Panc1 (cell line): ENCODE results near the gene C12orf57. TPM values are rescaled to one million over a fixed set of nuclear protein-coding genes. Genes with fewer than 3 reads are reported as not detected.

Experiments
- ATAC-seq: fragments of 200-7000 bp; cut with Tn5 transposase; 2 replicates; pipeline ENCODE4 v1.9.1; 2020; ENCODE audit warnings: mild to moderate bottlenecking, moderate library complexity
- BruUV-seq: library from RNA; stranded (reverse); fragments of 400-500 nt; replicated peaks from 2 replicates; lab custom pipeline; 2021; lab: Mats Ljungman, UMichigan
- CTCF ChIA-PET: fragments of 300-600 bp; sonication (Branson Sonifier 250); formaldehyde crosslinking; loops from one replicate; lab custom pipeline; 2022; ENCODE audit warnings: antibody characterized with exemption; lab: Charles Lee
- POLR2A ChIA-PET: fragments of 300-600 bp; sonication (Branson Sonifier 250); formaldehyde crosslinking; loops from one replicate; lab custom pipeline; 2022; ENCODE audit warnings: antibody characterized with exemption; lab: Charles Lee
- DNase-seq: peaks from one replicate; pipeline ENCODE4 v3.0.0-alpha.2; 2010; ENCODE audit warnings: low read depth, low spot score
- H3K27ac ChIP-seq: 2 replicates; pipeline ENCODE4 v1.5.1; 2011; ENCODE audit warnings: mild to moderate bottlenecking, low read length, inconsistent platforms
- H3K27me3 ChIP-seq: fragments of 200-500 bp; sonication (Bioruptor generic); 2 replicates; pipeline ENCODE4 v1.6.0; 2014; ENCODE audit warnings: low read length, inconsistent platforms; ENCODE audit not compliant: control insufficient read depth, insufficient read depth
- H3K36me3 ChIP-seq: fragments of 200-500 bp; sonication (Bioruptor generic); 2 replicates; pipeline ENCODE4 v1.5.1; 2014; ENCODE audit warnings: inconsistent platforms, mild to moderate bottlenecking, low read length, moderate library complexity; ENCODE audit not compliant: control insufficient read depth, insufficient read depth
- H3K4me1 ChIP-seq: 2 replicates; pipeline ENCODE4 v1.5.1; 2011; ENCODE audit warnings: inconsistent platforms, mild to moderate bottlenecking, low read length, moderate library complexity; ENCODE audit not compliant: control insufficient read depth, insufficient read depth
- H3K4me3 ChIP-seq, 2 experiments: 2 replicates each; pipeline ENCODE4 v1.5.1; 2011 to 2012; ENCODE audit warnings: low read depth in 2 of 2, low read length in 2 of 2, mild to moderate bottlenecking in 2 of 2, inconsistent platforms in 1 of 2, moderate library complexity in 1 of 2
- H3K9me3 ChIP-seq: fragments of 200-500 bp; sonication (Bioruptor generic); 2 replicates; pipeline ENCODE4 v1.5.1; 2014; ENCODE audit warnings: low read depth, mild to moderate bottlenecking, inconsistent platforms, low read length, moderate library complexity; ENCODE audit not compliant: control insufficient read depth, insufficient read depth
- SIN3A ChIP-seq: IDR thresholded peaks from 2 replicates; pipeline ENCODE4 v1.6.1; 2012; ENCODE audit warnings: low read depth, mild to moderate bottlenecking, low read length, moderate library complexity, borderline replicate concordance; ENCODE audit not compliant: insufficient read depth
- in situ Hi-C: cut with HindIII; loops from 2 replicates; pipeline ENCODE4 v1.10.0; 2016; ENCODE audit warnings: low sequenced_read_pairs, low pct_unique_long_range_greater_than_20kb
- intact Hi-C: fragments of 100-400 bp; cut with micrococcal nuclease; formaldehyde crosslinking; loops from one replicate; pipeline ENCODE4 v1.10.0; 2022; ENCODE audit not compliant: unreplicated experiment
- total RNA-seq: library from RNA; stranded (reverse); gene quantifications from one replicate; pipeline ENCODE4 v1.2.1, GENCODE V29; 2021; ENCODE audit not compliant: unreplicated experiment
- TF ChIP-seq, protein P1 (sequence below): fragments of 450-650 bp; IDR thresholded peaks from 2 replicates; pipeline ENCODE4 v1.5.1; 2017; ENCODE audit warnings: mild to moderate bottlenecking
- TF ChIP-seq, protein P2 (sequence below), 2 experiments: IDR thresholded peaks; 2 replicates each; pipeline ENCODE4 v1.6.1; 2011 to 2012; ENCODE audit warnings: low read depth in 2 of 2, control low read depth in 1 of 2, low read length in 1 of 2, mild to moderate bottlenecking in 1 of 2, moderate library complexity in 1 of 2; ENCODE audit not compliant: insufficient read depth in 1 of 2

The C12orf57 gene
- total RNA-seq, 1 experiment from 2014 or later, result 126 TPM

DNA sequence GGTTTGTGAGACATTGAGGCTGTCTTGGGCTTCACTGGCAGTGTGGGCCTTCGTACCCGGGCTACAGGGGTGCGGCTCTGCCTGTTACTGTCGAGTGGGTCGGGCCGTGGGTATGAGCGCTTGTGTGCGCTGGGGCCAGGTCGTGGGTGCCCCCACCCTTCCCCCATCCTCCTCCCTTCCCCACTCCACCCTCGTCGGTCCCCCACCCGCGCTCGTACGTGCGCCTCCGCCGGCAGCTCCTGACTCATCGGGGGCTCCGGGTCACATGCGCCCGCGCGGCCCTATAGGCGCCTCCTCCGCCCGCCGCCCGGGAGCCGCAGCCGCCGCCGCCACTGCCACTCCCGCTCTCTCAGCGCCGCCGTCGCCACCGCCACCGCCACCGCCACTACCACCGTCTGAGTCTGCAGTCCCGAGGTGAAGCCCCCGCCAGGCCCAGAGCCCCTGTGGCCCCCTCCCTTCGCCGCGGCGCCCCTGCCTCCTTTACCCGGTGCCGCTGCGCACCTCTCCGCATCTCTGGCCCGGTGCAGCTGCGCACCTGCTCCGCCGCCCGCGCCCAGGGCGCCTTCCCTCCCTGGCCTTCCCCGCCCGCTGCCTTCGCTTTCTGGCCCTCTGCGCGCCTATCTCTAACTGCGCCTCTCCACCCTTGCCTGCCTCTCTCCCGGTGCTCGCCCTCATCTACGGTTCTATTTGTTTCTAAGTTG lies 29.4 kb upstream of the C12orf57 start, which contains the start of gene ENO2:
Gene ENO2 (plus strand): TSS at position 335 of the 701 bp plus-strand sequence. CDS start 1,253 bp downstream, outside the sequence.
- Histone ChIP-seq H3K4me3 (peak within 1 kb of the TSS; percentile 43 to 69), H3K27me3 (no peaks in the 10 kb centered on the region), H3K36me3 (no peaks in the 10 kb centered on the region; the same call in 1 of the 2 replicates), H3K9me3 (no peaks in the 10 kb centered on the region), H3K27ac (peak within 1 kb of the TSS; percentile 65), H3K4me1 (peaks cover 4% of the 10 kb centered on the region; the same call in 1 of the 2 replicates)
- DNase-seq, result no peak
- ChIA-PET POLR2A (interaction anchor here (0.5 kb wide), 1 partner anchor 9 kb away, joined by 3 read pairs; no protein-coding TSS in a partner anchor), CTCF (interaction anchor here (0.6 to 0.8 kb wide), 2 partner anchors 11 to 26 kb away, joined by 4 to 7 read pairs; no protein-coding TSS in a partner anchor)
- ATAC-seq, result peak; percentile 88
- intact Hi-C loops, result no loop called here
- TF ChIP-seq, protein P1, sequence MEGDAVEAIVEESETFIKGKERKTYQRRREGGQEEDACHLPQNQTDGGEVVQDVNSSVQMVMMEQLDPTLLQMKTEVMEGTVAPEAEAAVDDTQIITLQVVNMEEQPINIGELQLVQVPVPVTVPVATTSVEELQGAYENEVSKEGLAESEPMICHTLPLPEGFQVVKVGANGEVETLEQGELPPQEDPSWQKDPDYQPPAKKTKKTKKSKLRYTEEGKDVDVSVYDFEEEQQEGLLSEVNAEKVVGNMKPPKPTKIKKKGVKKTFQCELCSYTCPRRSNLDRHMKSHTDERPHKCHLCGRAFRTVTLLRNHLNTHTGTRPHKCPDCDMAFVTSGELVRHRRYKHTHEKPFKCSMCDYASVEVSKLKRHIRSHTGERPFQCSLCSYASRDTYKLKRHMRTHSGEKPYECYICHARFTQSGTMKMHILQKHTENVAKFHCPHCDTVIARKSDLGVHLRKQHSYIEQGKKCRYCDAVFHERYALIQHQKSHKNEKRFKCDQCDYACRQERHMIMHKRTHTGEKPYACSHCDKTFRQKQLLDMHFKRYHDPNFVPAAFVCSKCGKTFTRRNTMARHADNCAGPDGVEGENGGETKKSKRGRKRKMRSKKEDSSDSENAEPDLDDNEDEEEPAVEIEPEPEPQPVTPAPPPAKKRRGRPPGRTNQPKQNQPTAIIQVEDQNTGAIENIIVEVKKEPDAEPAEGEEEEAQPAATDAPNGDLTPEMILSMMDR, result no peak
- no peak for TF ChIP-seq SIN3A
- no TSS peak for BruUV-seq
- in situ Hi-C loops, result no loop called here

DNA sequence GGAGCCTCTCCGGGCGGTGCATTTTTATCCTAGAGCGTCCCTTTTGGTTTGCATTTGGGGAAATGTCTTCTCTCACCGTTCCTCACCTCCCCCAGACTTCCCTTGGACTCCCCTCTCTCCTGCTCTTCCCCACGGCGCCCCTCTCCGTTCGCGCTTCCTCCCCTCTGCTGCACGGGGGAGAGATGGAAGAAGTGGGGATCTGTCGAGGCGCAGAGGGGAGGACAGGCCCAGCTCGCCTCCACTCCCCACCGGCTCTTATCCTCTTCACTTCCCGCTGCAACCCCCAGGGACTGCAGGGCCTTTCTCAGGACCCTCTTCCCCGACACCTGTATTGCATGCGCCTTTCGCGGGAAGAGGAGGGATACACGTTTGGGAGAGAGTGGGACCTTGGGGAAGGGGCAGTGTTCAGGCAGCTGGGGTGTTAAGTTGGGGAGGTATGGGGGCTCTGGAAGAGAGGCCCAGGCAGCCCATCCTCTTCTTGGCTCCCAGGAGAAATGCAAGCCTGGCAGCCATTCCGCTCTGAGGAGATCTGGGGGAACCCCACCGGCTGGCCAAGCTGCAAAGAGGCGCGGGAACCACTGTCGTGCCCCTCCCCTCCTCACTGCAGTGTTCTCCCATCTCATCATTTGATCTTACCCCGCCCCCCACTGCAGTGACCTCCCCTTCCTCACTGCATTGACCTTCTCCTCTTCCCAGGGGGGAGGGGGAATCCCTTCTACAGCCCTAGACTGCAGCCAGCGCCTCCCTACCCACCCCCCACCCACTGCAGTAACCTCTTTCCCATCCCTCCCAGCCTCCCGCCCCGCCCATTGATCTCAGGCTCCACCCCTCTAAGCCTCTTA lies 28.7 kb upstream of the C12orf57 start:
- no TSS peak for BruUV-seq
- Histone ChIP-seq H3K36me3 (no peaks in the 10 kb centered on the region; the same call in 1 of the 2 replicates), H3K4me3 (peak overlapping the region; percentile 43 to 69), H3K9me3 (no peaks in the 10 kb centered on the region), H3K27ac (peak overlapping the region; percentile 51; the same call in 1 of the 2 replicates), H3K27me3 (no peaks in the 10 kb centered on the region), H3K4me1 (peaks cover 4% of the 10 kb centered on the region; the same call in 1 of the 2 replicates)
- TF ChIP-seq, protein P2, sequence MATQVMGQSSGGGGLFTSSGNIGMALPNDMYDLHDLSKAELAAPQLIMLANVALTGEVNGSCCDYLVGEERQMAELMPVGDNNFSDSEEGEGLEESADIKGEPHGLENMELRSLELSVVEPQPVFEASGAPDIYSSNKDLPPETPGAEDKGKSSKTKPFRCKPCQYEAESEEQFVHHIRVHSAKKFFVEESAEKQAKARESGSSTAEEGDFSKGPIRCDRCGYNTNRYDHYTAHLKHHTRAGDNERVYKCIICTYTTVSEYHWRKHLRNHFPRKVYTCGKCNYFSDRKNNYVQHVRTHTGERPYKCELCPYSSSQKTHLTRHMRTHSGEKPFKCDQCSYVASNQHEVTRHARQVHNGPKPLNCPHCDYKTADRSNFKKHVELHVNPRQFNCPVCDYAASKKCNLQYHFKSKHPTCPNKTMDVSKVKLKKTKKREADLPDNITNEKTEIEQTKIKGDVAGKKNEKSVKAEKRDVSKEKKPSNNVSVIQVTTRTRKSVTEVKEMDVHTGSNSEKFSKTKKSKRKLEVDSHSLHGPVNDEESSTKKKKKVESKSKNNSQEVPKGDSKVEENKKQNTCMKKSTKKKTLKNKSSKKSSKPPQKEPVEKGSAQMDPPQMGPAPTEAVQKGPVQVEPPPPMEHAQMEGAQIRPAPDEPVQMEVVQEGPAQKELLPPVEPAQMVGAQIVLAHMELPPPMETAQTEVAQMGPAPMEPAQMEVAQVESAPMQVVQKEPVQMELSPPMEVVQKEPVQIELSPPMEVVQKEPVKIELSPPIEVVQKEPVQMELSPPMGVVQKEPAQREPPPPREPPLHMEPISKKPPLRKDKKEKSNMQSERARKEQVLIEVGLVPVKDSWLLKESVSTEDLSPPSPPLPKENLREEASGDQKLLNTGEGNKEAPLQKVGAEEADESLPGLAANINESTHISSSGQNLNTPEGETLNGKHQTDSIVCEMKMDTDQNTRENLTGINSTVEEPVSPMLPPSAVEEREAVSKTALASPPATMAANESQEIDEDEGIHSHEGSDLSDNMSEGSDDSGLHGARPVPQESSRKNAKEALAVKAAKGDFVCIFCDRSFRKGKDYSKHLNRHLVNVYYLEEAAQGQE (IDR thresholded peaks at IDR 0.05; ENCODE audit: insufficient read depth in 1 of 2, low read depth in 2 of 2, low read length in 1 of 2), result no peak
- DNase-seq (no peak), ATAC-seq (peak; percentile 22; the same call in 1 of the 2 replicates)
- intact Hi-C loops (no loop called here), in situ Hi-C loops (no loop called here)
- ChIA-PET POLR2A (no interaction called here), CTCF (interaction anchor here (0.8 kb wide), 1 partner anchor 11 kb away, joined by 4 read pairs; no protein-coding TSS in a partner anchor)
